Activated naive CD4-positive, alpha-beta T cell treated with anti-CD3 and anti-CD28 coated beads for 36 hours (primary cell): ENCODE results near the gene GRID1. TPM values are rescaled to one million over a fixed set of nuclear protein-coding genes. Genes with fewer than 3 reads are reported as not detected.

Experiments used
- CTCF ChIA-PET: fragments of 350-600 bp; sonication (Branson Sonifier 250); formaldehyde crosslinking; loops from one replicate; lab custom pipeline; 2021; ENCODE audit warnings: antibody characterized with exemption; lab: Charles Lee
- DNase-seq: peaks from one replicate; pipeline ENCODE4 v3.0.0-alpha.2; 2020
- H3K27ac Mint-ChIP-seq: one replicate; pipeline ENCODE4 v1.8.0; 2021; ENCODE audit warnings: mild to moderate bottlenecking, mixed read lengths
- H3K27me3 Mint-ChIP-seq: one replicate; pipeline ENCODE4 v1.8.0; 2021; ENCODE audit warnings: low read depth, mixed read lengths
- H3K36me3 Mint-ChIP-seq: one replicate; pipeline ENCODE4 v1.8.0; 2021; ENCODE audit warnings: low read depth, mixed read lengths
- H3K4me1 Mint-ChIP-seq: one replicate; pipeline ENCODE4 v1.8.0; 2021; ENCODE audit warnings: low read depth, mixed read lengths
- H3K4me3 Mint-ChIP-seq: one replicate; pipeline ENCODE4 v1.8.0; 2021; ENCODE audit warnings: mild to moderate bottlenecking, moderate library complexity, mixed read lengths
- H3K9me3 Mint-ChIP-seq: one replicate; pipeline ENCODE4 v1.8.0; 2021; ENCODE audit warnings: mixed read lengths
- intact Hi-C: fragments of 100-400 bp; cut with micrococcal nuclease; formaldehyde crosslinking; loops from one replicate; pipeline ENCODE4 v1.15.1; 2023
- total RNA-seq, 2 experiments: library from RNA; stranded (reverse); gene quantifications; one replicate each; pipeline ENCODE4 v1.2.3, GENCODE V29; 2021

Gene GRID1
- total RNA-seq, 2 experiments from 2014 or later, result not detected

DNA sequence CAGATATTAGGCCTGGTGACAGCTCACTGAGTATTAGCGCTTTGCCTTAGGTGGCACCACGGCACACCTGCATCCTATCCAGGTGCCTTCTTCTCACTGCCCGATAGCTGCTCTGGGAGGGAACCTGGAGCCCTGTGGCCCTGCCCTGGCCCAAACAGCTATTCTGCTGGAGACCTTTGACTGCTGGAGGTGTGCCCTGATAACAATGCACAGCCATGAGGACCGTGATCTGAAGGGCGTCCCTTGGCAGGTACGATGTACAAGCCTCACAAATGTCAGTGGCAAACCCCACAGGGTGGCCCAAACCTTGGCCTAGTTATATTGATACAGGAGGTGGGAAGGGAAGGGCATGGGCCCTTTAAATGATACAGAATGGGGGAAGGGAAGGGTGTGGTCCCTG is 259.5 kb downstream of the GRID1 start:
- Mint-ChIP-seq H3K27me3 (no peaks in the 10 kb centered on the region), H3K4me3 (no peak overlapping the region), H3K27ac (no peak overlapping the region), H3K36me3 (no peaks in the 10 kb centered on the region), H3K4me1 (no peaks in the 10 kb centered on the region), H3K9me3 (no peaks in the 10 kb centered on the region)
- CTCF ChIA-PET, result interaction anchor here (0.6 kb wide), 1 partner anchor 98 kb away, joined by 3 read pairs; no protein-coding TSS in a partner anchor
- intact Hi-C loops, result no loop called here
- DNase-seq, result no peak

DNA sequence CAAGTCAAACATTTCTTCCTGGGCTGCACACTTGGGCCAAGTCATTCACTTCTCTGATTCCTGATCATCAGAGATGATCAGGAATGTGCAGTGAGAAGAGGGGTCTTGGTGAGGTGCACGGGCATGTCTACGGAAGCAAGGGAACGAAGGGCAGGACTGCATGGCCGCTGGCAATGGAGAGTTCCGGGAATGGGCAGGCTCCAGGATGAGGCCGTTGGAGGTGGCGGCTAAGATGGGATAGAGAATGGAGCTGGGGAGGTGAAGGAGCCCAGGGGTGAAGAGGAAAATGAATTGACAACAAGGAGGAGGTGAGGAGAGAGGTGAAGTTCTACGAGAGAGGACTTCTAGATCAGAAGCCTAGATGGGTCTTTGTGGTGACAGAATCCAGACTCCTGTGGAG is 260.0 kb downstream of the GRID1 start:
- intact Hi-C loops, result no loop called here
- H3K27ac Mint-ChIP-seq, result no peak overlapping the region
- CTCF ChIA-PET, result no interaction called here
- no peaks in the 10 kb centered on the region for H3K4me1 Mint-ChIP-seq
- H3K36me3 Mint-ChIP-seq, result no peaks in the 10 kb centered on the region
- DNase-seq, result no peak
- H3K4me3 Mint-ChIP-seq, result no peak overlapping the region
- no peaks in the 10 kb centered on the region for H3K9me3 Mint-ChIP-seq
- H3K27me3 Mint-ChIP-seq, result no peaks in the 10 kb centered on the region

DNA sequence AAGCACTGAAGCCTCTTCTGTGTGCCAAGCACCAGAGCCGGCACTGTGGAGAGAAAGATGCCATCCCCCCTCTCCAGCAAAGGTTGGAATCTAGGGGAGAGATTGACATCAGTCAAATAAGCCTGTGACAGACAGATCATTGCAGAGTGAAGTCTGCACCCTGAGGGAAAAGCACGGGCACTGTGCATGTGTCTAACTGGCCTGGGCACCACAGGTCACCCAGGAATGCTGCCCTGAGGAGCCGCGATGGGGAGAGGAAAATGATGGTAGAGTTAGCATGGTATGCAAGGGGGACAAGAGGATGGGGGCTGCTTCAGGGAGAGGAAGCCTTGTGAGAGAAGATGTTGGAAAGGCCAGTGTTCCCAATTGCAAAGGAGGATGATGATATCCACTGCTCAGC is 261.0 kb downstream of the GRID1 start:
- no peak overlapping the region for H3K4me3 Mint-ChIP-seq
- no peaks in the 10 kb centered on the region for H3K9me3 Mint-ChIP-seq
- H3K36me3 Mint-ChIP-seq, result no peaks in the 10 kb centered on the region
- H3K4me1 Mint-ChIP-seq, result no peaks in the 10 kb centered on the region
- H3K27me3 Mint-ChIP-seq, result no peaks in the 10 kb centered on the region
- H3K27ac Mint-ChIP-seq, result no peak overlapping the region
- intact Hi-C loops, result no loop called here
- CTCF ChIA-PET, result no interaction called here
- DNase-seq, result no peak

DNA sequence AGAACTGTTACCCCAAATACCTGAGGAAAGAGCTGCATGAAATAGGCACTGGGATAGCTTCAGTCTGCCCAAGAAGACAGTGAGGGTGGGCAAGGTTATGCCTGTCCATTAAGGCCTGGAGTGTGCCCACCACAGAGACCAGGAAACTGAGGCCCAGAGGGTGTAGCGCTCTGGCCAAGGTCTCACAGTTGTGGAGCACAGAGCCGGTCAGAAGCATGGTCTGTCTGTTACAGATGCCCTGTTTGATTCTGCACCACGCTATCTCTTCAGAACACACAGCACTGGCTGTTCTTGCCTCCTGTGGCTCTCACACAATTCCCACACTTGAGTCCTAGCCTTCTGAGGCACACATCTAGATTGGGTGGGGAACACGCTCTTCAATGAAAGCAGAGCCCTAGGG is 261.4 kb downstream of the GRID1 start:
- no peak for DNase-seq
- no peaks in the 10 kb centered on the region for H3K9me3 Mint-ChIP-seq
- CTCF ChIA-PET, result no interaction called here
- no peaks in the 10 kb centered on the region for H3K36me3 Mint-ChIP-seq
- intact Hi-C loops, result no loop called here
- no peaks in the 10 kb centered on the region for H3K4me1 Mint-ChIP-seq
- H3K27ac Mint-ChIP-seq, result no peak overlapping the region
- no peak overlapping the region for H3K4me3 Mint-ChIP-seq
- H3K27me3 Mint-ChIP-seq, result no peaks in the 10 kb centered on the region

DNA sequence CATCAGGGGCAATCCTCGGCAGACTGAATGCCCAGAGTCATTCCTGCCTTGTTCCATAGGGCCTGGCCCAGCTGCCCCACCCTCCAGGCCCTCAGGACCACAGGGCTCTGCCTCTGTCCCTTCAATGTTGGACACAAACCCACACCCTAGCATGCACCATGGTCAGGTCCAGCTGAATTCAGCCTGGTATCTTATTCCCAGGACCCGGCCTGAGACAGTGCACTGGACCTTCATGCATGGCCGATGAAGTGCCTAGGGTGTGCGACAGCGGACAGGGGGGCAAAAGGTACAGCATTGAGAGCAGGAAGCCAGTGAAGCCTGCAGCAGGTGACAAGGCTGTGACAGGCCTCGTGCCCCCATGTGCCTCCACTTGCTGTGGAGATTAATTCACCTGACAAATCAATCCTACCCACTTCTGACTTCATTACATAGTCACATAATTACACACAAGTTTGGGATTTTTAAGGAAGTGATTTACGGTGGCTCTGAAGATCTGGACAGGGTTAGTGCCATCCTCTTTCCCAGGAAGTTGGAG is 261.9 kb downstream of the GRID1 start:
- no peak overlapping the region for H3K4me3 Mint-ChIP-seq
- intact Hi-C loops, result loop anchor here (5.0 kb wide), 1 partner anchor 258 kb away; no protein-coding TSS in a partner anchor
- CTCF ChIA-PET, result no interaction called here
- H3K36me3 Mint-ChIP-seq, result no peaks in the 10 kb centered on the region
- H3K4me1 Mint-ChIP-seq, result no peaks in the 10 kb centered on the region
- no peak for DNase-seq
- H3K27ac Mint-ChIP-seq, result no peak overlapping the region
- no peaks in the 10 kb centered on the region for H3K27me3 Mint-ChIP-seq
- H3K9me3 Mint-ChIP-seq, result no peaks in the 10 kb centered on the region

DNA sequence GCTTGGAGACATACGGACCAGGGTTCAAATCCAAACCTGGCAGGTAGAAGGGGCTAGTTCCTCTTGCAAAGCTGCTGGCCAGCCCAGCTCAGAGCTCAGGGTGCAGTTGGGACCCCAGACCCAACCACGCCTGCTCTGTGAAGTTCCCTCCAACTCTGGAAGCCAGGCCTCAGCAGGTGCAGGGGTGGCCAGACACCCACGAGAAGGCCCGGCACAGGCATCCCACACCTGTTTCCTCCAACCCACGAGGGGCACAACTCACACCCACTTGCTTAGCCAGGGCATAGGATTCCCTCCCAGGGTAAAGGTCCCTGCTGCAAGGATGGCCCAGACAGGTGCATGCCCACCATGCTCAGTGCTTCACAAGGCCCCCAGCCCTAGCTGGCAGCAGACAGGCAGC is 262.4 kb downstream of the GRID1 start:
- Mint-ChIP-seq H3K4me3 (no peak overlapping the region), H3K36me3 (no peaks in the 10 kb centered on the region), H3K27me3 (no peaks in the 10 kb centered on the region), H3K9me3 (no peaks in the 10 kb centered on the region), H3K27ac (no peak overlapping the region), H3K4me1 (no peaks in the 10 kb centered on the region)
- CTCF ChIA-PET, result no interaction called here
- intact Hi-C loops, result loop anchor here (5.0 kb wide), 1 partner anchor 258 kb away; no protein-coding TSS in a partner anchor
- no peak for DNase-seq

DNA sequence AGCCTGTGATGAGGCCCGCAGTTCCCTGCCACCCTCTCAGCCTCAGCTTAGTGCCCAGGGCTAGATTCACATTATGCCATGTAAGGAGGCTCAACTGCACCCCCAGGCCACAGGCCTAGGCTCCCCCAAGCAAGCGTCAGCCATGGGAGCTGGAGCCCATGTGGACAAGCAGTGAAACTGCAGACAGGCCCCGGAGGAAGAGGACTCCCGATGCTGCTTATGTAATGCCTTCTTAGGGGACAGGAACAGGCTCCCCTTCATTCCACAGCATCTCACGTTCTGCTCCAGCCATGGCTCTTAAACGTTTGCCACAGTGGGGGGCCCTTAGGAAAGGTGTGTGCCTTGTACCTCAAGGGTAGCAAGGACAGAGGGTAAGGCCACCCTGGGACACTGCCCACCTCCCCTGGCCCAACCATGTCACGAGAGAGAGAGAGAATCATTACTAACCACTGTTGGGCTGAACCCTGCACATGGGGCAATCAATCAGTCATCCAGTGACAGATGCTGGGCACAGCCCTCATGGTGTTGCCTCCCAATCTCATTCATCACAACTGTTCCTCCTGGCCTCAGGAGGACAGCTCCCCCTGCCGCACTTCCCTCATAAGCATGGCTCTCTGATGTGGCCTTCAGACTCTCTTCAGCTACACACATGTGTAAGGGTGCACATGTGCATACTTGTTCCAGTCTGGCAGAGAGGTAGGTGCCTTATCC is 263.0 kb downstream of the GRID1 start:
- H3K27me3 Mint-ChIP-seq, result no peaks in the 10 kb centered on the region
- no peak overlapping the region for H3K4me3 Mint-ChIP-seq
- CTCF ChIA-PET, result no interaction called here
- intact Hi-C loops, result loop anchor here (5.0 kb wide), 1 partner anchor 259 kb away; no protein-coding TSS in a partner anchor
- no peaks in the 10 kb centered on the region for H3K9me3 Mint-ChIP-seq
- H3K27ac Mint-ChIP-seq, result no peak overlapping the region
- no peaks in the 10 kb centered on the region for H3K4me1 Mint-ChIP-seq
- no peak for DNase-seq
- H3K36me3 Mint-ChIP-seq, result no peaks in the 10 kb centered on the region

DNA sequence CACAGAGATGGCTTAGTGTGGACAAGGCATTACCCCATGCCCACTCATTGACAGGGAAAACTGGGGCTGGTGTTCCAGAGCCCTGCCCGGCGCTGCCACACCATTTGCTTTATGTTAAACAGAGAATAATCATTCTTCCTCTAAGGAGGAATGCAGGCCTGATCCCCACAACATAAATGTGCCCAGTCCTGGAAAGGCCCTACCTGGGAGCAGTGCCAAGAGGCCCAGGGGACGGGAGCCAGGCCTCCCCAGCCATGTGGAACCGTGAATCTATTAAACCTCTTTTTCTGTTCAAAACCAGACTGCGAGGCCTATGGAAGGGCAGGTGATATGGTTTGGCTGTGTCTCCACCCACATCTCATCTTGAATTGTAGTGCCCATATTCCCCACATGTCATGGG is 264.1 kb downstream of the GRID1 start:
- H3K27me3 Mint-ChIP-seq, result no peaks in the 10 kb centered on the region
- CTCF ChIA-PET, result no interaction called here
- no peaks in the 10 kb centered on the region for H3K4me1 Mint-ChIP-seq
- no peak for DNase-seq
- no peaks in the 10 kb centered on the region for H3K36me3 Mint-ChIP-seq
- H3K9me3 Mint-ChIP-seq, result no peaks in the 10 kb centered on the region
- H3K27ac Mint-ChIP-seq, result no peak overlapping the region
- intact Hi-C loops, result loop anchor here (5.0 kb wide), 1 partner anchor 260 kb away; no protein-coding TSS in a partner anchor
- no peak overlapping the region for H3K4me3 Mint-ChIP-seq

DNA sequence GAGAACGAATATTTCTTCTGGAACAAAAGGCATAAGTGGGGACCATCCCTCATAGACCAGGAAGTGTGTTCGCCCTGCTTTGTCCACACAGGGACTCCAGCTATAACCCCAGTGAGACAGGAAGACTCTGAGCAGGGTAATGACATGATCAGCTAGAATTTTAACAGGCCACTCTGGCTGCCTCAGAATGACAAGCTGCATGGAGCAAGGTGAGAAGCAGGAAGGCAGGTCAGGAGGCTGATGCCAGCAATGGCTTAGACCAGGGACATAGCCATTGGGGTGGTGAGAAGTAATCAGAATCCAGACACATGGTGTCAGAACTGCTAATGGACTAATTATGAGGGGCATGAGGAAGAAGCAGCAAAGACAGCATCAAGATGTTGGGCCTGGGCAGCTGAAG is 264.6 kb downstream of the GRID1 start:
- intact Hi-C loops, result loop anchor here (5.0 kb wide), 1 partner anchor 260 kb away; no protein-coding TSS in a partner anchor
- no peak for DNase-seq
- Mint-ChIP-seq H3K27me3 (peaks cover 2% of the 10 kb centered on the region), H3K4me1 (no peaks in the 10 kb centered on the region), H3K36me3 (no peaks in the 10 kb centered on the region), H3K27ac (no peak overlapping the region), H3K4me3 (no peak overlapping the region), H3K9me3 (no peaks in the 10 kb centered on the region)
- CTCF ChIA-PET, result no interaction called here

DNA sequence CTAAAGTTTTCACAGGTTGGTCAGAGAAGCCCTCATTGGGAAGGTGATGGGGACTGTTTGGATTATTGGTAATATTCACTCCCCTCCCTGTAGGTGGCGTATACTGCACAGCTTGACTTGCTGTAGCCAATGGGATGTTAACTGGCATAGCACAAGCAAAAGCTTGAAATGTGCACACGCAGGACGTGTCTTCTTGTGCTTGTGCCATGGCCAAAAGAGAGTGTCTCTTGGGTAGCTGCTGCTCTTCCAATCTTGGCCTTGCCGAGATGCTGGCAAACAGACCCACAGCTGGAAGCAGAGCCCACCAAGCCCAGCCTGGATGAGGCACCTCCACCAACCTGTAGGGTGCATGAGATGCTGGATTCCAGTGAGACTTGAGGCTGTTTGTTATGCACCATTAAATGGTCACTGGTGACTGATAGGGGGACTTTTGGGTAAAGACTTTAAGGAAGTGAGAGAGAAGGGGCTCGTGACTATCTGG is 266.0 kb downstream of the GRID1 start:
- Mint-ChIP-seq H3K27ac (no peak overlapping the region), H3K27me3 (peaks cover 2% of the 10 kb centered on the region), H3K4me3 (no peak overlapping the region), H3K9me3 (no peaks in the 10 kb centered on the region), H3K4me1 (no peaks in the 10 kb centered on the region), H3K36me3 (no peaks in the 10 kb centered on the region)
- CTCF ChIA-PET, result interaction anchor here (0.7 to 1.4 kb wide), 4 partner anchors 11 to 1676 kb away, joined by 3 to 6 read pairs (median 3); no protein-coding TSS in a partner anchor
- intact Hi-C loops, result loop anchor here (1.0 to 5.0 kb wide), 2 partner anchors 262 to 277 kb away; no protein-coding TSS in a partner anchor
- DNase-seq, result no peak

DNA sequence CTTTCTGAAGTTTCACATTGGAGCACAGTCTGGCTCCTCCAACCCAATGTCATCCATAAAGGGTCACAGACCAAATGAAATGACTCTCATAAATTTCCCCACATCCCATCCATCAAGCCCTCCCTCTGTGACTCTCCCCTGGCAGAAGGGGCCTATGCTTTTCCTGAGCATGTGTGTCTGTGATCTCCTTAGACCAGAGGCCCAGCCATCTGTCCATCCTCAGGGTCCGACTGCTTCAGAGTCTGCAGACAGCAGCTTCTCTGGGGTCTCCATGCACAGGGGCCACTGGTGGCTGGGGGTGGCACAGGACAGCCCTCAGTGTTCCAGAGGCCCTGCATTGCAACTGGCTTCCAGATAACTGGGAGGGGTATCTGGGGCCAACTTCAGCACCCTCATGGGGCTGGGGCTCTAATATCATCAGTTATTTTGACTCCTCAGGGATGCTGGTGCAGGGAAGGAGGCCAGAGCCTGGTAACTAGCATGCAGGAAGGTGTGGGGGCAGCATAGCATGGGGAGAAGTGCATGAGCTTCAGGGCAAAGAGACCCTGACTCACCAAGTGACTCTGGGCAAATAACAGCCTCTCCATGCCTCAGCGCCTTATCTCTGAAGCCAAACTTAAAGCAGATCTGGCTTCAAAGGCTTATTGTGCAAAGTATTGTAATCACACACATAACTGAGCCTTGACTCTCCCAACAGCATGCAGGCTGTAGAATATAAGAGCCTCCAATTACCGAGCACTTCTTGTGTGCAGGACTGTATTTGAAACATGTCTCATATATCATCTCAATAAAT is 266.9 kb downstream of the GRID1 start:
- Mint-ChIP-seq H3K27me3 (peaks cover 2% of the 10 kb centered on the region), H3K9me3 (no peaks in the 10 kb centered on the region), H3K4me1 (no peaks in the 10 kb centered on the region), H3K36me3 (no peaks in the 10 kb centered on the region), H3K27ac (no peak overlapping the region), H3K4me3 (no peak overlapping the region)
- no peak for DNase-seq
- intact Hi-C loops, result loop anchor here (1.0 to 5.0 kb wide), 2 partner anchors 263 to 278 kb away; no protein-coding TSS in a partner anchor
- CTCF ChIA-PET, result no interaction called here

DNA sequence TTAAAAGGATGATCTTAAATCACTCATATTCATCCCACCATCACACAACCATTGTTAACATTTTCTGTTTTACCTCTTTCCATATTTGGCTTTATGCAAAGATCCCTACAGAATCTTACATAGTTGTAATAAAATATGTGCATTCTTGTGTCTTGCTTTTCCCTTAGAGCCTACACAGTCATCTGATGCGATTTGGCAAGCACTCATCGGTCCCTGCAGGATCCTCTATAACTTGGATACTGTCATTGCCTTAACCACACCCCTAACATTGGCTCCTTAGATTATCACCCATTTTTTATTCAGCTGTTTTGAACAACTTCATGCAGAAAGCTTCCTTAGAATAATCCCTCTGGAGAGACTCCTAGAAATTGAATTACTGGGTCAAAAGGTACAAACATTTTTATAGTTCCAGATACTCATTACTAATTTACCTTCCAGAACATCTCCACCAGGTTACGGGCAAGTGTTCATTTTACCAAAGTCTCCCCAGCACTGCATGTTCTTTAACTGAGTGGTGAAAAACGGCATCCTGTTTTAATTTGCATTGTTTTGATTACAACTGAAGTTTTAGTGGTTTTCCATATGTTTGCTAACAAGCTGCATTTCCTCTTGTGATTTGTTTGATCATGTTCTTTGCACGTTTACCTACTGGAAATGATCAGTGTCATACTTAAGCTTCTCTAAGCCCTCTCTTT is 268.3 kb downstream of the GRID1 start:
- H3K27me3 Mint-ChIP-seq, result peaks cover 2% of the 10 kb centered on the region
- H3K27ac Mint-ChIP-seq, result no peak overlapping the region
- H3K4me1 Mint-ChIP-seq, result no peaks in the 10 kb centered on the region
- no peak for DNase-seq
- H3K9me3 Mint-ChIP-seq, result no peaks in the 10 kb centered on the region
- no peak overlapping the region for H3K4me3 Mint-ChIP-seq
- CTCF ChIA-PET, result interaction anchor here (1.4 kb wide), 1 partner anchor 103 kb away, joined by 3 read pairs; no protein-coding TSS in a partner anchor
- intact Hi-C loops, result no loop called here
- H3K36me3 Mint-ChIP-seq, result no peaks in the 10 kb centered on the region
